ENCODE results near the gene GYS2. TPM values are rescaled to one million over a fixed set of nuclear protein-coding genes. Genes with fewer than 3 reads are reported as not detected.

The GYS2 gene
- total RNA-seq (2022) = 0.66 and 1.3 TPM in 2 replicates
- percentile 44 among the genes with signal in this experiment for Bru-seq, nascent RNA
- BruChase-seq, experiment 1, labeled RNA remaining after a 2-hour chase = percentile 51 among the genes with signal in this experiment
- percentile 43 among the genes with signal in this experiment for BruChase-seq, experiment 2, labeled RNA remaining after a 6-hour chase
- long read RNA-seq, partial matches to known transcripts = 1 of 2 reads
- long read RNA-seq, other reads (novel, unspliced or antisense) = 1 of 2 reads

DNA sequence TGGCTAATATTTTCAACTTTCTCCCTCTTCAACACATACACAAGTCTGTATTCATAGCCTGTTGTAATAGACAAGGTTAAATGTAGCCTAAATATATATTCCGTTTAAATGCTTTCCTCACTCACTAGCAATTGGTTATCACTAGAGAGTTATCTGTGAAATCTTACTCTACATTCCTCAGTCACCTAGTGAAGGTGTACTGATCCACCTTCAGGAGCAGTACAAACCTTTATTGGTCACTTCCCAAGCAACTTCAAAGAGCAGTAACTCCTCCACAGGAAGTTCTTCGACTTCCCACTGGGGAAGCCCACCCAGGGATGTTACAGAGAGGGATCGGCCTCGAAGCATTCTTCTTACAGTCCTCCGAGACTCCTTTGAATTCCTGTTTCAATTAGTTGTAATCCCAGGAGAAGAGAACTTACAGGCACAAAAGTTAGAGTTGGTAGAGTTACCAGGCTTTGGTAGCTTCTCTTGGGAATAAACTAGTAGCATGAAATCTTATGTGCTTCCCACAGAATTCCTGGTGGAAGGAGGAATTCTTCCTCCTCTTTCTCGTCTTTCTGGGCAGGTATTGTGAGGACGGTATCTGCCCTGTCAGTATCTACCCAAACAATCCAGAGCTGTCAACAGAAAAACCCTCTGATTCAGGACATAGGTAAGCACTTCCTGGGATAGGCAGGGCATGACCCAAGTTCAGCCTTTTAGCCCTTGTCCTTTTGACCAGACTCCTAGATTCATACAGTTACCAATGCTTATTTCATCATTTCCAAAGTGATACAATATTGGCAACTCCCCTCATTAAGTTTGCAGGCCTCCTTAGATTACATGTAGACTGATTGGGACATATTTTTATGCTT lies at the start of gene GYS2:
TSS of gene GYS2 (minus strand) at position 603 of the 857 bp plus-strand sequence. CDS start at position 348, 255 bp downstream.
- TF ChIP-seq CTCF (IDR thresholded peaks at IDR 0.05; ENCODE audit: insufficient read depth in 1 of 2, low read depth in 1 of 2, low read length in 1 of 2, severe bottlenecking in 1 of 2, unreplicated experiment in 1 of 2) = no peak
- Mint-ChIP-seq H3K9me3 (ENCODE audit: unreplicated experiment) (no peaks in the 10 kb centered on the region), H3K27me3 (ENCODE audit: insufficient read depth, unreplicated experiment) (no peaks in the 10 kb centered on the region), H3K27ac (ENCODE audit: unreplicated experiment) (no peak within 1 kb of the TSS), H3K4me1 (ENCODE audit: low read depth, unreplicated experiment) (peaks cover 7% of the 10 kb centered on the region), H3K36me3 (ENCODE audit: insufficient read depth, unreplicated experiment) (no peaks in the 10 kb centered on the region), H3K4me3 (ENCODE audit: unreplicated experiment) (no peak within 1 kb of the TSS)
- no peak for DNase-seq
- no peak within 1 kb of the TSS for H3K4me3 ChIP-seq (ENCODE audit: low read depth, low read length)
- H3K9me3 ChIP-seq = no peaks in the 10 kb centered on the region
- no peaks in the 10 kb centered on the region for H3K36me3 ChIP-seq (ENCODE audit: control insufficient read depth, insufficient read depth, low read length)
- intact Hi-C loops (cut with micrococcal nuclease; ENCODE audit: unreplicated experiment) = loop anchor here (2.0 to 10.0 kb wide), 4 partner anchors 24 to 838 kb away; no protein-coding TSS in a partner anchor
- H3K27me3 ChIP-seq (replicated peaks; ENCODE audit: control insufficient read depth, insufficient read depth, low read length) = no peaks in the 10 kb centered on the region
- BruUV-seq (replicated peaks) = no TSS peak
- H3K4me1 ChIP-seq = peaks cover 21% of the 10 kb centered on the region
- ChIA-PET POLR2A (no interaction called here), CTCF (interaction anchor here (0.6 kb wide), 1 partner anchor 93 kb away, joined by 4 read pairs; no protein-coding TSS in a partner anchor)

DNA sequence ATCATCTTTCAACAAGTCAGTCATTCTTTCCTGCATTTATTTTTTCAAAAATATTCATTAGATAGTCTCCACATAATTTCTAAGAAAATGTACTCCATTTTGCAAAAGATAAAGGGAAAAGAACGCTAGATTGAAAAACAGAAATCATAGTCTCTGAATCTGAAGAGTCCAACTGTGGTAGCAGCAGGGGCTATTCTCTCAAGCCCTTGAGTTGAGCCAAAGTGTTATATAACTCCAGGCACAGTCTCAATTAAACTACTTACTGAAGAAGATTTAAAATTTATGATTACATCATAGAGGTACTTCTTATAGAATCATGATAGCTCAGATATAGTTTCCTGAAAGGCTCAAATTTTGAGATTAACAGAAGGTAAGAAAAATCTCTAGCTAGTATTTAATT lies 47.2 kb upstream of the GYS2 start:
- no peak overlapping the region for H3K27ac Mint-ChIP-seq (ENCODE audit: unreplicated experiment)
- intact Hi-C loops (cut with micrococcal nuclease; ENCODE audit: unreplicated experiment) = loop anchor here (10.0 kb wide), 1 partner anchor 973 kb away; the partner anchor contains the start of gene ETNK1
- H3K4me3 Mint-ChIP-seq (ENCODE audit: unreplicated experiment) = no peak overlapping the region
- CTCF ChIA-PET = interaction anchor here (0.8 kb wide), 1 partner anchor 29 kb away, joined by 3 read pairs; no protein-coding TSS in a partner anchor
- DNase-seq = no peak
- Histone ChIP-seq H3K4me3 (ENCODE audit: low read depth, low read length) (no peak overlapping the region), H3K9me3 (no peaks in the 10 kb centered on the region), H3K27me3 (replicated peaks; ENCODE audit: control insufficient read depth, insufficient read depth, low read length) (no peaks in the 10 kb centered on the region), H3K4me1 (peaks cover 88% of the 10 kb centered on the region), H3K36me3 (ENCODE audit: control insufficient read depth, insufficient read depth, low read length) (peaks cover 9% of the 10 kb centered on the region)
- H3K9me3 Mint-ChIP-seq (ENCODE audit: unreplicated experiment) = no peaks in the 10 kb centered on the region
- TF ChIP-seq CTCF (IDR thresholded peaks at IDR 0.05; ENCODE audit: insufficient read depth in 1 of 2, low read depth in 1 of 2, low read length in 1 of 2, severe bottlenecking in 1 of 2, unreplicated experiment in 1 of 2) = no peak
- peaks cover 73% of the 10 kb centered on the region for H3K4me1 Mint-ChIP-seq (ENCODE audit: low read depth, unreplicated experiment)
- POLR2A ChIA-PET = interaction anchor here (0.7 kb wide), 1 partner anchor 9 kb away, joined by 8 read pairs; no protein-coding TSS in a partner anchor
- H3K27me3 Mint-ChIP-seq (ENCODE audit: insufficient read depth, unreplicated experiment) = no peaks in the 10 kb centered on the region
- no TSS peak for BruUV-seq (replicated peaks)
- peaks cover 100% of the 10 kb centered on the region for H3K36me3 Mint-ChIP-seq (ENCODE audit: insufficient read depth, unreplicated experiment)

GRCh38 chr12:21650997-21651396 lies 46.4 kb upstream of the GYS2 start:
- intact Hi-C loops (cut with micrococcal nuclease; ENCODE audit: unreplicated experiment) = loop anchor here (10.0 kb wide), 1 partner anchor 974 kb away; the partner anchor contains the start of gene ETNK1
- Mint-ChIP-seq H3K27ac (ENCODE audit: unreplicated experiment) (no peak overlapping the region), H3K36me3 (ENCODE audit: insufficient read depth, unreplicated experiment) (peaks cover 100% of the 10 kb centered on the region), H3K9me3 (ENCODE audit: unreplicated experiment) (no peaks in the 10 kb centered on the region), H3K27me3 (ENCODE audit: insufficient read depth, unreplicated experiment) (no peaks in the 10 kb centered on the region), H3K4me3 (ENCODE audit: unreplicated experiment) (peak overlapping the region; percentile 13), H3K4me1 (ENCODE audit: low read depth, unreplicated experiment) (peaks cover 73% of the 10 kb centered on the region)
- no peaks in the 10 kb centered on the region for H3K9me3 ChIP-seq
- peaks cover 93% of the 10 kb centered on the region for H3K4me1 ChIP-seq
- H3K36me3 ChIP-seq (ENCODE audit: control insufficient read depth, insufficient read depth, low read length) = peaks cover 9% of the 10 kb centered on the region
- no peak overlapping the region for H3K4me3 ChIP-seq (ENCODE audit: low read depth, low read length)
- no peak for TF ChIP-seq CTCF (IDR thresholded peaks at IDR 0.05; ENCODE audit: insufficient read depth in 1 of 2, low read depth in 1 of 2, low read length in 1 of 2, severe bottlenecking in 1 of 2, unreplicated experiment in 1 of 2)
- no TSS peak for BruUV-seq (replicated peaks)
- H3K27me3 ChIP-seq (replicated peaks; ENCODE audit: control insufficient read depth, insufficient read depth, low read length) = no peaks in the 10 kb centered on the region
- CTCF ChIA-PET = no interaction called here
- POLR2A ChIA-PET = interaction anchor here (0.5 kb wide), 1 partner anchor 147 kb away, joined by 3 read pairs; no protein-coding TSS in a partner anchor
- DNase-seq = no peak

Data from Caco-2 (cell line).